Gastroesophageal sphincter (tissue), 3 donors: Measurements from ENCODE around the gene ACSM2A.

Source experiments
- POLR2AphosphoS5 ChIP-seq: sonication (generic); formaldehyde crosslinking; IDR thresholded peaks from one replicate; pipeline ENCODE4 v1.6.1; 2017; ENCODE audit warnings: antibody characterized with exemption
- TF ChIP-seq, protein P1 (sequence below), 4 experiments: fragments of 200-600 bp in 2 of 4; fragments of 450-650 bp in 2 of 4; sonication (generic) in 1 of 4; IDR thresholded peaks; one replicate each; pipeline ENCODE4 v1.5.1; 2017 to 2019; ENCODE audit warnings: antibody characterized with exemption in 4 of 4, mild to moderate bottlenecking in 2 of 4, moderate library complexity in 2 of 4

DNA sequence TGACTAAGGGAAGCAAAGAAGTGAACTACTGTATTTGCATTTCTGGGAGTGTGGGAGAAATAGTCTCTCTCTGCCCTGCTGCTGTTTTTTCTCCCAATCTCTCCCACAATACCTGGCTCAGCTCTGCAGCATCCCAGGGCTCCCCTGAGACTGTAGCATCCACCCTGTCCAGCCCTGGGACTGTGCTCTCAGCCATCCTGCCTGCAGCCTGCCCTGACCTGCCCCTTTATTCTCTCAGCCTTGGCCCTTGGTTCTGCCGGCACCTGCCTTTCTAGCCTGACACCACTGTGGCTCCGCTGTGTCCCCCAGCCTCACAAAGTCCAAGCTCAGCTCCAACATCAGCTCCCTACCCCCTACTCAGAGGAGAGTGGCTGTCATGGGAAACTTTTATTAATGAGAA is 48.7 kb upstream of the ACSM2A start:
- TF ChIP-seq, protein P1, sequence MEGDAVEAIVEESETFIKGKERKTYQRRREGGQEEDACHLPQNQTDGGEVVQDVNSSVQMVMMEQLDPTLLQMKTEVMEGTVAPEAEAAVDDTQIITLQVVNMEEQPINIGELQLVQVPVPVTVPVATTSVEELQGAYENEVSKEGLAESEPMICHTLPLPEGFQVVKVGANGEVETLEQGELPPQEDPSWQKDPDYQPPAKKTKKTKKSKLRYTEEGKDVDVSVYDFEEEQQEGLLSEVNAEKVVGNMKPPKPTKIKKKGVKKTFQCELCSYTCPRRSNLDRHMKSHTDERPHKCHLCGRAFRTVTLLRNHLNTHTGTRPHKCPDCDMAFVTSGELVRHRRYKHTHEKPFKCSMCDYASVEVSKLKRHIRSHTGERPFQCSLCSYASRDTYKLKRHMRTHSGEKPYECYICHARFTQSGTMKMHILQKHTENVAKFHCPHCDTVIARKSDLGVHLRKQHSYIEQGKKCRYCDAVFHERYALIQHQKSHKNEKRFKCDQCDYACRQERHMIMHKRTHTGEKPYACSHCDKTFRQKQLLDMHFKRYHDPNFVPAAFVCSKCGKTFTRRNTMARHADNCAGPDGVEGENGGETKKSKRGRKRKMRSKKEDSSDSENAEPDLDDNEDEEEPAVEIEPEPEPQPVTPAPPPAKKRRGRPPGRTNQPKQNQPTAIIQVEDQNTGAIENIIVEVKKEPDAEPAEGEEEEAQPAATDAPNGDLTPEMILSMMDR (IDR thresholded peaks at IDR 0.05): no peak
- TF ChIP-seq POLR2AphosphoS5: no peak
